Lower leg skin (tissue), 4 donors: ENCODE measurements around the gene STXBP6. TPM values are rescaled to one million over a fixed set of nuclear protein-coding genes. Genes with fewer than 3 reads are reported as not detected.

Experiments used
- DNase-seq, 2 donors: peaks; one replicate each; pipeline ENCODE4 v3.0.0-alpha.2; 2019; ENCODE audit warnings: low spot score in 2 of 2
- H3K4me3 ChIP-seq: fragments of 200-600 bp; sonication (generic); 2 replicates; pipeline ENCODE4 v1.5.1; 2017; ENCODE audit warnings: mild to moderate bottlenecking, low read depth; ENCODE audit not compliant: poor library complexity, severe bottlenecking
- POLR2A ChIP-seq, 2 donors: fragments of 450-650 bp; IDR thresholded peaks; one replicate each; pipeline ENCODE4 v1.6.1; 2016 to 2017; ENCODE audit warnings: antibody characterized with exemption in 2 of 2, mild to moderate bottlenecking in 1 of 2, moderate library complexity in 1 of 2
- WGBS, 2 donors: methylation state at CpG; one replicate each; pipeline ENCODE4 v1.1.5; 2018; 5-methylcytosine and 5-hydroxymethylcytosine counted together
- intact Hi-C: fragments of 100-400 bp; cut with DNase I; formaldehyde crosslinking; loops from one replicate; pipeline ENCODE4 v1.15.0; 2023; ENCODE audit warnings: low total_unique reads
- total RNA-seq, 4 donors: library from RNA; depleted of rRNA; stranded (reverse); fragments of >200 nt; gene quantifications; one replicate each; pipeline ENCODE4 v1.1.0, GENCODE V29; 2016
- TF ChIP-seq, protein P1 (sequence below), 3 donors: fragments of 450-650 bp; IDR thresholded peaks; one replicate each; pipeline ENCODE4 v1.5.1; 2016; ENCODE audit warnings: antibody characterized with exemption in 3 of 3, mild to moderate bottlenecking in 3 of 3, moderate library complexity in 2 of 3

Gene STXBP6
- total RNA-seq, 4 donors from 2014 or later = 24.6 to 49.3 (median 36.9) TPM

DNA sequence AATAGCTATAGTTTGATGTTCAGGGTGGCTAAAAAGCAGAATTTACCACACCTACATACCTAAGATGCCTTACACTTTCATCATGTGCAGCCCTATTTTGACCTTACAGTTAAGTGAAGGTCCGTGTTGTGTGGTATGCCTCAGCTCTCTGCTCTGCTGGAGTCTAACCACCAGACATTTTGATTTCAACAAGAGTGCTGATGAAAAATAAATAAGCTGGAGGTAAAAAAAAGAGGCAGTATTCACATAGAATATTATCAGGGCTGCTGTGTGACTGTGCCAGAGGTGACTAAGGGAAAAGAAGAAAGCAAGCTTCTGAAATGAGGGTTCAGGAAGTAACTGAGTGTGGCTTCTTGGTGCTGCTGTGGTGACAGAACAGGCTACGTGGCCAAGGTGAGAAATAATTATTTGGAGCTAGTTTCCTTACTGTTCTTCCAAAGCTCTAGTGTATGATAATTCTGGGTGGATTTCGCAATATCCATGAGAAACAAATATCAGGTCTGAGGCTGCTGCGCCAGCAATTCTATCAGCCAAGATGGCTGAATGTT is 188.8 kb downstream of the STXBP6 start:
- H3K4me3 ChIP-seq = no peak overlapping the region
- no peak for TF ChIP-seq POLR2A (IDR thresholded peaks at IDR 0.05)
- TF ChIP-seq, protein P1, sequence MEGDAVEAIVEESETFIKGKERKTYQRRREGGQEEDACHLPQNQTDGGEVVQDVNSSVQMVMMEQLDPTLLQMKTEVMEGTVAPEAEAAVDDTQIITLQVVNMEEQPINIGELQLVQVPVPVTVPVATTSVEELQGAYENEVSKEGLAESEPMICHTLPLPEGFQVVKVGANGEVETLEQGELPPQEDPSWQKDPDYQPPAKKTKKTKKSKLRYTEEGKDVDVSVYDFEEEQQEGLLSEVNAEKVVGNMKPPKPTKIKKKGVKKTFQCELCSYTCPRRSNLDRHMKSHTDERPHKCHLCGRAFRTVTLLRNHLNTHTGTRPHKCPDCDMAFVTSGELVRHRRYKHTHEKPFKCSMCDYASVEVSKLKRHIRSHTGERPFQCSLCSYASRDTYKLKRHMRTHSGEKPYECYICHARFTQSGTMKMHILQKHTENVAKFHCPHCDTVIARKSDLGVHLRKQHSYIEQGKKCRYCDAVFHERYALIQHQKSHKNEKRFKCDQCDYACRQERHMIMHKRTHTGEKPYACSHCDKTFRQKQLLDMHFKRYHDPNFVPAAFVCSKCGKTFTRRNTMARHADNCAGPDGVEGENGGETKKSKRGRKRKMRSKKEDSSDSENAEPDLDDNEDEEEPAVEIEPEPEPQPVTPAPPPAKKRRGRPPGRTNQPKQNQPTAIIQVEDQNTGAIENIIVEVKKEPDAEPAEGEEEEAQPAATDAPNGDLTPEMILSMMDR (IDR thresholded peaks at IDR 0.05) = no peak
- WGBS, 2 donors = 50 to 60% methylated on average over 4 of the region's 4 CpGs
- no peak for DNase-seq
- intact Hi-C loops = no loop called here

DNA sequence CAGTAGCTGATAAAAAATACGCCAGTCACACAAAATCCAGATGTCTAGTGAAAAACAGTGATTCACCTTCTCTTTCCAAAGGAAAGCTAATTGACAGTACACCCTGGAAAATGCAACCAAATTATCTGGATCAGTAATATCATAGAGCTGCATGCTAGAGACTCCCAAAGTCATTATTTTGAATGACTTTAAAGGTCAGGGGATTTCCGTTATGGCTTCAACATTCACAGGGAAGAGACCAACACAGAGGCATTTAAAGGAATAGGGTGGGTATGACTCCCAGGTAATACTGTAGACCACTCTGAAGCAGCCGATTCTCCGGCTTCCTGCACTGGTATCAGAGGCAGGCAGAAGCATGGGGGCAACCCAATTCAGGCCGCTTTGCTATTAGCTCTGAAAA is 190.4 kb downstream of the STXBP6 start:
- intact Hi-C loops = no loop called here
- no peak for DNase-seq
- H3K4me3 ChIP-seq = no peak overlapping the region
- WGBS, 2 donors = 74 to 81% methylated on average over 5 of the region's 5 CpGs
- no peak for TF ChIP-seq POLR2A (IDR thresholded peaks at IDR 0.05)
- TF ChIP-seq, protein P1 (IDR thresholded peaks at IDR 0.05) = no peak

DNA sequence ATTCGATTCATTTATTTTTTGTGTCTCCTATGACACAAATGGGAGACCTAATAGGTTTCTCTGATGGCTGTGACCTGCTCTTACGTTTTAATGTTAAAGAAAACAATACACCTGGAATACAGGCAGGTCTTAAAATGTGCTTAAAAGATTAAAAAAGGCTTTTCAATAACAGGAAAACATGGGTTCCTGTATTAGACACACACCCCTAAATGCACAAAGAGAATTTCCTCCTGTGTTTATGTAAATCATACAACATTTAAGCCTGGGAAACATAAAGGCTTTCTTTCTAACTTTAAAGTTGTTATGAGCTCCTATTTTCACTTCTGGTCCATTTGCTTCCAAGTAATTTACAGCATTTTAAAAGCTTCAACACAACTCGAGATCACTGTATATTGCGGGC is 191.3 kb downstream of the STXBP6 start:
- TF ChIP-seq POLR2A (IDR thresholded peaks at IDR 0.05) = no peak
- TF ChIP-seq, protein P1 (IDR thresholded peaks at IDR 0.05) = no peak
- H3K4me3 ChIP-seq = no peak overlapping the region
- intact Hi-C loops = no loop called here
- WGBS, 2 donors = 80 to 89% methylated on average over 4 of the region's 4 CpGs
- DNase-seq = no peak

DNA sequence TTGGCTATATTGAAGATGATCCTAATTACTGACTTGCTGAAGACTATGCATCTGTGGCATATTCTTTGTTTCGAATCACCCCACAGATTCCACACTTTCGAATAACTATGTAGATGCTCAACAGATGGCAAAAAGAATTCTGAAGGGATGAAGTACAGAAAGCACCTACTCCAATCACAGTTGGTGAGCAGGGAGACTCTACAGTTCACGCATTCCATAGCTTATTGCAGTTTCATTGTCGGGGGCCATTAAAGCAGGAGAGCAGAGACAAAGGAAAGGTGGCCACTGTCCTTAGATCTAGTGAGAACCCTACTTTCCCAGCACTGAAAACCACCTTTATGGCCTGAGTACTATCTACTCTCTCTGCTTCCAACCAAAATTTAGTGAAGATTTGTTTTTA is 191.9 kb downstream of the STXBP6 start:
- 90 to 91% methylated on average over 4 of the region's 4 CpGs for WGBS, 2 donors
- no peak overlapping the region for H3K4me3 ChIP-seq
- intact Hi-C loops = no loop called here
- no peak for DNase-seq
- TF ChIP-seq, protein P1 (IDR thresholded peaks at IDR 0.05) = no peak
- TF ChIP-seq POLR2A (IDR thresholded peaks at IDR 0.05) = no peak

DNA sequence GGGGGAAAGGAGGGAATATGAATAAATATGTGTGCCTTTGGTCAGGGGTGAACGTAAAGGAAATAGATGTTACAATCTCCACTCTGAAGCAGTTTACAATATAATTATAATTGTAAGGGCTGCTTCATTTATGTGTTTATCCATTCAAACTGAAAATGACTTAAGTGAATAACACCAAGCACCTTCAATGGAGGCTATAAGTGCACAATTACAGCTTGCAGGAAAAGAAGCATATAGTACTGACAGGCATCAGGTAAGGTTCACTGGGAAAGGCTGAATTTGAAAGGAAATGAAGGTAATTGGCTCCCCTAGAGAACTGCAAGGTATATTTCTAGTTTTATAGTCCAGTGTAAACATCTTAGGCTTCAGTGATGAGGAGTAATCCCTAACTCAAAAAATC is 192.7 kb downstream of the STXBP6 start:
- no peak for DNase-seq
- no peak overlapping the region for H3K4me3 ChIP-seq
- TF ChIP-seq, protein P1 (IDR thresholded peaks at IDR 0.05) = no peak
- no peak for TF ChIP-seq POLR2A (IDR thresholded peaks at IDR 0.05)
- intact Hi-C loops = no loop called here
- 93 to 100% methylated on average over 1 of the region's 1 CpG for WGBS, 2 donors

DNA sequence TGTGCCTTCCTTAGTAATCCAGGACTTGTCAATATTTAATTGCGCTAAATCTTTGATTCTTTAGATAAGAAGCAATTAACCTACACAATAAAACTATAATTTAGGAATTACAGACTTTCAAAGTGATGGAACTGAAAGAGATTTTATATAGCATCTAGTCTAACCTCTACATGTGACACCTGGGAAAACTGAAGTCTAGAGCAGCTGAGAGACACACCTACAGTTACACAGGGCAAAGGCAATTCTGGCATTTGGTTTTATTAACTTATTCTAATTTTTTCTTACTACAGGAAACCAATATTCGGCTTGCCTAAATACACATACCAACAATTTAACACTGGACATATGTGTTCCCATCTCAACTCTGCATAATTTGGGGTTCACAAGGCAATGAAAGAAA is 196.5 kb downstream of the STXBP6 start:
- DNase-seq = no peak
- no peak overlapping the region for H3K4me3 ChIP-seq
- 59 to 80% methylated on average over 2 of the region's 2 CpGs for WGBS, 2 donors
- no peak for TF ChIP-seq POLR2A (IDR thresholded peaks at IDR 0.05)
- TF ChIP-seq, protein P1 (IDR thresholded peaks at IDR 0.05) = no peak
- intact Hi-C loops = no loop called here
